Spleen (tissue), 11 donors: ENCODE data around the gene CDC5L. TPM values are rescaled to one million over a fixed set of nuclear protein-coding genes. Genes with fewer than 3 reads are reported as not detected.

ENCODE experiments used
- DNase-seq: peaks from one replicate; pipeline ENCODE4 v3.0.0-alpha.2; 2020
- H3K27ac ChIP-seq, 8 donors: fragments of 200-600 bp; sonication (generic) in 7 of 8; 1 replicate in 4 of 8; 2 replicates in 4 of 8; pipeline versions ENCODE4 v1.5.0 to v1.8.0; 2016 to 2021; ENCODE audit warnings: inconsistent platforms in 4 of 8, mild to moderate bottlenecking in 4 of 8, moderate library complexity in 1 of 8
- H3K27me3 ChIP-seq, 7 donors: fragments of 200-600 bp; sonication (generic) in 6 of 7; replicated peaks in 1 of 7; 1 replicate in 4 of 7; 2 replicates in 3 of 7; pipeline versions ENCODE4 v1.5.0 to v1.8.0; 2016 to 2021; ENCODE audit warnings: inconsistent platforms in 3 of 7, mild to moderate bottlenecking in 1 of 7
- H3K36me3 ChIP-seq, 6 donors: fragments of 200-600 bp; sonication (generic) in 5 of 6; 1 replicate in 4 of 6; 2 replicates in 2 of 6; pipeline versions ENCODE4 v1.5.0 to v1.8.0; 2016 to 2021; ENCODE audit warnings: inconsistent platforms in 2 of 6
- H3K4me1 ChIP-seq, 6 donors: fragments of 200-600 bp; sonication (generic) in 5 of 6; 1 replicate in 3 of 6; 2 replicates in 3 of 6; pipeline versions ENCODE4 v1.5.0 to v1.8.0; 2016 to 2021; ENCODE audit warnings: inconsistent platforms in 3 of 6
- H3K4me3 ChIP-seq, 8 donors: fragments of 200-600 bp; sonication (generic) in 7 of 8; 1 replicate in 4 of 8; 2 replicates in 4 of 8; pipeline versions ENCODE4 v1.5.0 to v1.8.0; 2016 to 2021; ENCODE audit warnings: inconsistent platforms in 4 of 8, mild to moderate bottlenecking in 4 of 8, moderate library complexity in 2 of 8
- H3K9me3 ChIP-seq, 8 donors: fragments of 200-600 bp; sonication (generic) in 7 of 8; 1 replicate in 4 of 8; 2 replicates in 4 of 8; pipeline versions ENCODE4 v1.5.0 to v1.8.0; 2016 to 2021; ENCODE audit warnings: inconsistent platforms in 4 of 8
- POLR2A ChIP-seq, 3 donors: fragments of 450-650 bp; IDR thresholded peaks; one replicate each; pipeline ENCODE4 v1.5.1; 2017; ENCODE audit warnings: antibody characterized with exemption in 3 of 3, mild to moderate bottlenecking in 1 of 3
- POLR2AphosphoS5 ChIP-seq, 3 donors: sonication (generic); formaldehyde crosslinking; IDR thresholded peaks; one replicate each; pipeline ENCODE4 v1.5.1; 2017; ENCODE audit warnings: antibody characterized with exemption in 3 of 3
- WGBS, 5 donors: extraction: QIAGEN DNeasy Blood & Tissue Kit in 3 of 5; methylation state at CpG; one replicate each; pipeline versions ENCODE4 v1.1.5 to v1.1.7; 2013 to 2018; 5-methylcytosine and 5-hydroxymethylcytosine counted together
- intact Hi-C: fragments of 100-400 bp; cut with DNase I; formaldehyde crosslinking; loops from one replicate; pipeline ENCODE4 v1.15.0; 2023; ENCODE audit warnings: low total_unique reads
- polyA plus RNA-seq, 3 donors: library from polyadenylated mRNA; stranded (reverse); fragments of 200-250 nt; gene quantifications; one replicate each; pipeline ENCODE4 v1.2.1, GENCODE V29; 2013
- total RNA-seq, 7 donors: library from RNA; depleted of rRNA in 3 of 7; stranded (reverse); fragments of >200 nt in 3 of 7; fragmentation: NEBNext Ultra II Directional in 4 of 7; extraction: Animal tissue kit (Norgen Biotek cat#: 25700) in 4 of 7; gene quantifications; one replicate each; pipeline versions ENCODE4 v1.1.0 to v1.2.1, GENCODE V29; 2016 to 2021
- TF ChIP-seq, protein P1 (sequence below), 11 experiments: fragments of 200-600 bp in 7 of 11; fragments of 450-650 bp in 4 of 11; sonication (generic) in 4 of 11; IDR thresholded peaks in 8 of 11; conservative IDR thresholded peaks in 3 of 11; 1 replicate in 7 of 11; 2 replicates in 4 of 11; pipeline versions ENCODE4 v1.4.0 to v1.8.0; 2016 to 2021; ENCODE audit warnings: antibody characterized with exemption in 11 of 11, inconsistent platforms in 4 of 11, mild to moderate bottlenecking in 1 of 11
- donor health status: healthy with polysubstance abuse.
- donor health status: DM: no; HTN: no; CAD: no; lungs with moderate emphysema.
- donor health status: DM: no; HTN: no; CAD: no.
- donor health status: Bipolar disorder and iron deficiency.
- donor health status: healthy.
- donor health status: DM: no; HTN: no; CAD: no.
- donor health status: DM: yes; HTN: yes; CAD: no.

The CDC5L gene
- total and polyA plus RNA-seq, 10 donors, result 5.3 to 20.3 (median 18.1) TPM

- no peaks in the 10 kb centered on the region for H3K27me3 ChIP-seq
- intact Hi-C loops, result no loop called here
Measured at GRCh38 chr6:44438827-44439226, 51.3 kb downstream of the CDC5L start.

GRCh38 chr6:44439270-44440045, 52.0 kb downstream of the CDC5L start:
- TF ChIP-seq POLR2A (IDR thresholded peaks at IDR 0.05), result no peak
- H3K27ac ChIP-seq, result no peak overlapping the region
- no peak for DNase-seq
- peaks cover 0 to 5% (median under 1%) of the 10 kb centered on the region in 6 donors for H3K4me1 ChIP-seq
- H3K9me3 ChIP-seq, result peaks cover 15 to 39% (median 35%) of the 10 kb centered on the region in 8 donors
- no peaks in the 10 kb centered on the region for H3K27me3 ChIP-seq
- 80 to 92% (median 86%) methylated on average over 6 of the region's 6 CpGs for WGBS, 5 donors
- H3K4me3 ChIP-seq, result no peak overlapping the region
- intact Hi-C loops, result no loop called here
- peaks cover 0 to 95% (median 23%) of the 10 kb centered on the region in 6 donors for H3K36me3 ChIP-seq

More at GRCh38 chr6:44438827-44439226, 51.3 kb downstream of the CDC5L start:
- TF ChIP-seq POLR2A (IDR thresholded peaks at IDR 0.05) (no peak), POLR2AphosphoS5 (IDR thresholded peaks at IDR 0.05) (no peak)
- TF ChIP-seq, protein P1, sequence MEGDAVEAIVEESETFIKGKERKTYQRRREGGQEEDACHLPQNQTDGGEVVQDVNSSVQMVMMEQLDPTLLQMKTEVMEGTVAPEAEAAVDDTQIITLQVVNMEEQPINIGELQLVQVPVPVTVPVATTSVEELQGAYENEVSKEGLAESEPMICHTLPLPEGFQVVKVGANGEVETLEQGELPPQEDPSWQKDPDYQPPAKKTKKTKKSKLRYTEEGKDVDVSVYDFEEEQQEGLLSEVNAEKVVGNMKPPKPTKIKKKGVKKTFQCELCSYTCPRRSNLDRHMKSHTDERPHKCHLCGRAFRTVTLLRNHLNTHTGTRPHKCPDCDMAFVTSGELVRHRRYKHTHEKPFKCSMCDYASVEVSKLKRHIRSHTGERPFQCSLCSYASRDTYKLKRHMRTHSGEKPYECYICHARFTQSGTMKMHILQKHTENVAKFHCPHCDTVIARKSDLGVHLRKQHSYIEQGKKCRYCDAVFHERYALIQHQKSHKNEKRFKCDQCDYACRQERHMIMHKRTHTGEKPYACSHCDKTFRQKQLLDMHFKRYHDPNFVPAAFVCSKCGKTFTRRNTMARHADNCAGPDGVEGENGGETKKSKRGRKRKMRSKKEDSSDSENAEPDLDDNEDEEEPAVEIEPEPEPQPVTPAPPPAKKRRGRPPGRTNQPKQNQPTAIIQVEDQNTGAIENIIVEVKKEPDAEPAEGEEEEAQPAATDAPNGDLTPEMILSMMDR (IDR thresholded peaks at IDR 0.05 in 8 of 11, conservative IDR thresholded peaks at IDR 0.05 in 3 of 11), result no peak
- peaks cover 0 to 8% (median 4%) of the 10 kb centered on the region in 6 donors for H3K4me1 ChIP-seq
- H3K27ac ChIP-seq, result no peak overlapping the region
- H3K36me3 ChIP-seq, result peaks cover 0 to 95% (median 23%) of the 10 kb centered on the region in 6 donors
- DNase-seq, result no peak
- H3K4me3 ChIP-seq, result no peak overlapping the region
- H3K9me3 ChIP-seq, result peaks cover 14 to 36% (median 32%) of the 10 kb centered on the region in 8 donors

DNA sequence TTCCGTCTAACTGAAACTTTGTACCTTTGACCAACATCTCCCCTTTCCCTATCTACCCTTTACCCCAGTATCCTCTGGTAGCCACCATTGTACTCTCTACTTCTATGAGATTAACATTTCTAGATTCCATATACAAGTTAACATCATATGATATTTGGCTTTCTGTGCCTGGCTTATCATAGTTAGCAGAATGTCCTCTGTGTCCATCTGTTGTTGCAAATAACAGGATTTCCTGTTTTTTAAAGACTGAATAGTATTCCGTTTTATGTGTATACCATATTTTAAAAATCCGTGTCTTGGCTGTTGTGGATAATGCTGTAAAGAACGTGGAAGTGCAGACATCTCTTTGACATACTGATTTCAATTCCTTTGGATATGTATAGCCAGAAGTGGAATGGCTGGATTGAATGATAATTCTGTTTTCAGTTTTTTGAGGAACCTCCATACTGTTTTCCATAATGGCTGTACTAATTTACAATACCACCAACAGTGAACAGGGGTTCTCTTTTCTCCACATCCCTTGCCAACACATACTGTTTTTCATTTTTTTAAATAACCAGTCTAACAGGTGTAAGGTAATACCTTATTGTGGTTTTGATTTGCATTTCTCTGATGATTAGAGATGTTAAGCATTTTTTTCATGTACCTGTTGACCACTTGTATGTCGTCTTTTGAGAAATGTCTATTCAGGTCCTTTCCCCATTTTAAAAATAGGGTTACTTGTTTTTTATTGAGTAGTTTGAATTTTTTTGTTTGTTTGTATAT, 53.8 kb downstream of the CDC5L start:
- no peak for DNase-seq
- H3K27me3 ChIP-seq, result no peaks in the 10 kb centered on the region
- WGBS, 5 donors, result 82 to 88% (median 85%) methylated on average over 5 of the region's 5 CpGs
- H3K4me1 ChIP-seq, result peaks cover 0 to 5% (median 0%) of the 10 kb centered on the region in 6 donors
- H3K9me3 ChIP-seq, result peaks cover 15 to 39% (median 35%) of the 10 kb centered on the region in 8 donors
- TF ChIP-seq POLR2A (IDR thresholded peaks at IDR 0.05), result no peak
- peaks cover 3 to 98% (median 32%) of the 10 kb centered on the region in 6 donors for H3K36me3 ChIP-seq
- intact Hi-C loops, result no loop called here
- H3K4me3 ChIP-seq, result no peak overlapping the region
- H3K27ac ChIP-seq, result no peak overlapping the region

GRCh38 chr6:44442236-44442635, 54.7 kb downstream of the CDC5L start:
- Histone ChIP-seq H3K4me1 (peaks cover 0 to 5% (median 0%) of the 10 kb centered on the region in 6 donors), H3K4me3 (no peak overlapping the region), H3K36me3 (peaks cover 3 to 100% (median 40%) of the 10 kb centered on the region in 6 donors), H3K27ac (no peak overlapping the region), H3K9me3 (peaks cover 15 to 39% (median 35%) of the 10 kb centered on the region in 8 donors), H3K27me3 (no peaks in the 10 kb centered on the region)
- intact Hi-C loops, result no loop called here
- TF ChIP-seq POLR2A (IDR thresholded peaks at IDR 0.05), result no peak
- TF ChIP-seq, protein P1 (IDR thresholded peaks at IDR 0.05 in 8 of 11, conservative IDR thresholded peaks at IDR 0.05 in 3 of 11), result no peak
- no peak for TF ChIP-seq POLR2AphosphoS5 (IDR thresholded peaks at IDR 0.05)
- DNase-seq, result no peak
- WGBS, 5 donors, result 74 to 95% (median 84%) methylated on average over 1 of the region's 1 CpG
